SU-DHL-6 (cell line): Measurements from ENCODE around the gene CEMP1.
A peak's percentile ranks its signal among the peaks of the same experiment; 100 is the strongest.

ENCODE experiments used
- H2AFZ ChIP-seq: fragments of 200-600 bp; sonication (generic); 2 replicates; pipeline ENCODE4 v1.6.1; 2014; ENCODE audit warnings: low read depth, mild to moderate bottlenecking, moderate library complexity, mixed read lengths, antibody characterized with exemption, low read length; ENCODE audit not compliant: severe bottlenecking
- H3F3A ChIP-seq: fragments of 200-600 bp; shearing (Covaris generic); 2 replicates; pipeline ENCODE4 v1.6.0; 2016; ENCODE audit warnings: antibody characterized with exemption, mild to moderate bottlenecking; ENCODE audit not compliant: insufficient read depth
- H3K27ac ChIP-seq: fragments of 200-600 bp; sonication (generic); 2 replicates; pipeline ENCODE4 v1.5.1; 2016; ENCODE audit warnings: low read depth, mild to moderate bottlenecking, low read length, moderate library complexity, mixed read lengths
- H3K27me3 ChIP-seq: fragments of 200-600 bp; sonication (generic), shearing (Covaris generic); 2 replicates; pipeline ENCODE4 v1.6.0; 2014; ENCODE audit warnings: mild to moderate bottlenecking, low read length
- H3K36me3 ChIP-seq: fragments of 200-600 bp; sonication (generic); 2 replicates; pipeline ENCODE4 v1.6.1; 2014; ENCODE audit warnings: mild to moderate bottlenecking, low read length, mixed read lengths
- H3K4me2 ChIP-seq: fragments of 300-600, 200-600 bp; shearing (Covaris generic), sonication (generic); 2 replicates; pipeline ENCODE4 v1.6.0; 2014; ENCODE audit warnings: low read length, low read depth, mild to moderate bottlenecking; ENCODE audit not compliant: poor library complexity, severe bottlenecking
- H3K4me3 ChIP-seq: fragments of 200-600 bp; sonication (generic); 2 replicates; pipeline ENCODE4 v1.5.1; 2014; ENCODE audit warnings: antibody characterized with exemption, low read length, mild to moderate bottlenecking, mixed read lengths; ENCODE audit not compliant: insufficient read depth, poor library complexity, severe bottlenecking
- H3K79me2 ChIP-seq: fragments of 200-600 bp; sonication (generic); 2 replicates; pipeline ENCODE4 v1.6.1; 2014; ENCODE audit warnings: mild to moderate bottlenecking, low read length, moderate library complexity; ENCODE audit not compliant: insufficient read depth
- H3K9ac ChIP-seq: fragments of 200-600 bp; sonication (generic); 2 replicates; pipeline ENCODE4 v1.7.0; 2014; ENCODE audit warnings: mild to moderate bottlenecking, low read length
- H3K9me2 ChIP-seq: fragments of 200-600 bp; sonication (generic); replicated peaks from 2 replicates; pipeline ENCODE4 v1.6.1; 2014; ENCODE audit warnings: low read length; ENCODE audit not compliant: insufficient read depth
- H3K9me3 ChIP-seq: fragments of 200-600 bp; sonication (generic); 2 replicates; pipeline ENCODE4 v1.6.1; 2014; ENCODE audit warnings: low read length, mixed read lengths; ENCODE audit not compliant: insufficient read depth
- H4K20me1 ChIP-seq: fragments of 200-600 bp; sonication (generic); 2 replicates; pipeline ENCODE4 v1.6.1; 2014; ENCODE audit warnings: low read depth, mild to moderate bottlenecking, antibody characterized with exemption, low read length, moderate library complexity, mixed read lengths
- CTCF ChIP-seq: fragments of 200-600 bp; sonication (generic); IDR thresholded peaks from one replicate; pipeline ENCODE4 v1.5.1; 2017; ENCODE audit warnings: antibody characterized with exemption, mild to moderate bottlenecking, low read length, moderate library complexity; ENCODE audit not compliant: insufficient read depth, poor library complexity, severe bottlenecking
- EZH2phosphoT487 ChIP-seq: fragments of 200-600 bp; sonication (generic), shearing (Covaris generic); conservative IDR thresholded peaks from 2 replicates; pipeline ENCODE4 v1.6.1; 2018; ENCODE audit warnings: mild to moderate bottlenecking, antibody characterized with exemption, low read length, moderate library complexity, mixed read lengths

Gene CEMP1

GRCh38 chr16:2514333-2515179 is 16.7 kb downstream of the CEMP1 start:
- Histone ChIP-seq H4K20me1 (no peaks in the 10 kb centered on the region), H2AFZ (no peak overlapping the region), H3K79me2 (peaks cover 56% of the 10 kb centered on the region), H3K27me3 (no peaks in the 10 kb centered on the region), H3K4me2 (peak overlapping the region; percentile 90), H3K9me2 (no peaks in the 10 kb centered on the region), H3K36me3 (no peaks in the 10 kb centered on the region), H3K4me3 (peak overlapping the region; percentile 97), H3K27ac (peak overlapping the region; percentile 87), H3F3A (0 out of 2 replicates have a peak, but pooled peaks cover 3% of the 10 kb centered on the region), H3K9me3 (no peaks in the 10 kb centered on the region), H3K9ac (peak overlapping the region; percentile 95)
- no peak for TF ChIP-seq CTCF
- no peak for TF ChIP-seq EZH2phosphoT487

GRCh38 chr16:2513405-2514332 is 17.5 kb downstream of the CEMP1 start, which contains the start of gene ATP6V0C:
TSS of gene ATP6V0C (plus strand) at chr16:2513952. CDS start at chr16:2514104, 152 bp downstream.
- Histone ChIP-seq H3K9ac (peak within 1 kb of the TSS; percentile 95), H3K4me2 (peak within 1 kb of the TSS; percentile 90), H3F3A (0 out of 2 replicates have a peak, but pooled peaks cover 3% of the 10 kb centered on the region), H3K4me3 (peak within 1 kb of the TSS; percentile 97), H2AFZ (peak within 1 kb of the TSS; percentile 82), H4K20me1 (no peaks in the 10 kb centered on the region), H3K27ac (peak within 1 kb of the TSS; percentile 87), H3K27me3 (no peaks in the 10 kb centered on the region), H3K79me2 (peaks cover 48% of the 10 kb centered on the region), H3K9me2 (no peaks in the 10 kb centered on the region), H3K9me3 (no peaks in the 10 kb centered on the region), H3K36me3 (no peaks in the 10 kb centered on the region)
- TF ChIP-seq EZH2phosphoT487 (no peak), CTCF (no peak)

DNA sequence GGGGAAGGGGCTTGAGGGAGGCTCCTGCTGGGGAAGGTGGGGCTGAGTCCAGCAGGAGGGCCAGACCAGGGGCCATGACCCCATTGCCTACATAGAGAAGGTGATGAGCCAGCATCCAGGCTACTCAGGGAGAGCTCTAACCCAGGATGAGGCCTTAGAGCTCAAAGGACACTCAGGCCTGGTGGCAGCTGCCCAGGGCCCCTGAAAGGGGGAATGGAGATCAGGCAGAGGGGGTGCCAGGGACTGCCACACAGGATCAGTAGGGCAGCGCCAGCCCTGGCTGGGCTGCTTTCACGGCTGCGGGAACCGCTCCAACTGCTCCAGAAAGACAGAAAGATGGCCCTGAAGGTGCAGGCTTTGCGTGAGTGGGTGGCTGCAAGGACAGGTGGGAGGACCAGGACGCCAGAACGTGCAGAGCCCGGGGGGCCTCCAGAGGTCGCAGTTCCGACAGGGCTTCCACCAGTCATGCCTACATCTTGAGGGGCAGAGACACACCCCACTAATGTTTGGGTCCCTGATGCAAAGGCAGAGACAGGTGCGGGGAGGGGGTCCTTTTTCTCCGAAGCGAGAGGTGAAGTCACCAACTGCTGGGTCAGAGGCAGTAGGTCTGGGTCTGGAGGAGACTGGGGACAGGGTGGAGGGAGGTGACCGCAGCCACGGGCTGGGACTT is 18.3 kb downstream of the CEMP1 start:
- 0 out of 2 replicates have a peak, but pooled peaks cover 3% of the 10 kb centered on the region for H3F3A ChIP-seq
- peak overlapping the region; percentile 87 for H3K27ac ChIP-seq
- H3K36me3 ChIP-seq = no peaks in the 10 kb centered on the region
- H3K9ac ChIP-seq = peak overlapping the region; percentile 95
- H2AFZ ChIP-seq = peak overlapping the region; percentile 82
- no peaks in the 10 kb centered on the region for H3K27me3 ChIP-seq
- peak overlapping the region; percentile 97 for H3K4me3 ChIP-seq
- peaks cover 40% of the 10 kb centered on the region for H3K79me2 ChIP-seq
- no peaks in the 10 kb centered on the region for H4K20me1 ChIP-seq
- no peaks in the 10 kb centered on the region for H3K9me3 ChIP-seq
- no peaks in the 10 kb centered on the region for H3K9me2 ChIP-seq
- TF ChIP-seq EZH2phosphoT487 (no peak), CTCF (peak; percentile 35)
- H3K4me2 ChIP-seq = peak overlapping the region; percentile 90
